IPS-15b (cell line): Measurements from ENCODE around the gene ARL8A.
"Not testable (repeated sequence)": the region's sequence is repeated elsewhere in the genome, so short reads cannot be mapped to it uniquely, and the experiment has no call there.

Experiments
- H3K27me3 ChIP-seq: one replicate; pipeline ENCODE4 v1.6.1; 2013; ENCODE audit warnings: low read length; ENCODE audit not compliant: control insufficient read depth, insufficient read depth
- H3K36me3 ChIP-seq: one replicate; pipeline ENCODE4 v1.6.1; 2013; ENCODE audit warnings: low read length; ENCODE audit not compliant: control insufficient read depth, insufficient read depth
- H3K4me1 ChIP-seq: one replicate; pipeline ENCODE4 v1.6.1; 2013; ENCODE audit warnings: mild to moderate bottlenecking, low read length; ENCODE audit not compliant: control insufficient read depth, insufficient read depth
- H3K4me3 ChIP-seq: one replicate; pipeline ENCODE4 v1.5.1; 2013; ENCODE audit warnings: low read depth, low read length
- H3K9ac ChIP-seq: one replicate; pipeline ENCODE4 v1.6.1; 2013; ENCODE audit warnings: low read depth, mild to moderate bottlenecking, low read length
- H3K9me3 ChIP-seq: one replicate; pipeline ENCODE4 v1.6.1; 2013; ENCODE audit warnings: mild to moderate bottlenecking, low read length; ENCODE audit not compliant: control insufficient read depth, insufficient read depth

Gene ARL8A

GRCh38 chr1:202168861-202169260 lies 24.3 kb upstream of the ARL8A start:
- Histone ChIP-seq H3K36me3 (no peaks in the 10 kb centered on the region), H3K4me3 (no peak overlapping the region), H3K9me3 (no peaks in the 10 kb centered on the region), H3K9ac (no peak overlapping the region), H3K4me1 (peaks cover 8% of the 10 kb centered on the region), H3K27me3 (no peaks in the 10 kb centered on the region)

DNA sequence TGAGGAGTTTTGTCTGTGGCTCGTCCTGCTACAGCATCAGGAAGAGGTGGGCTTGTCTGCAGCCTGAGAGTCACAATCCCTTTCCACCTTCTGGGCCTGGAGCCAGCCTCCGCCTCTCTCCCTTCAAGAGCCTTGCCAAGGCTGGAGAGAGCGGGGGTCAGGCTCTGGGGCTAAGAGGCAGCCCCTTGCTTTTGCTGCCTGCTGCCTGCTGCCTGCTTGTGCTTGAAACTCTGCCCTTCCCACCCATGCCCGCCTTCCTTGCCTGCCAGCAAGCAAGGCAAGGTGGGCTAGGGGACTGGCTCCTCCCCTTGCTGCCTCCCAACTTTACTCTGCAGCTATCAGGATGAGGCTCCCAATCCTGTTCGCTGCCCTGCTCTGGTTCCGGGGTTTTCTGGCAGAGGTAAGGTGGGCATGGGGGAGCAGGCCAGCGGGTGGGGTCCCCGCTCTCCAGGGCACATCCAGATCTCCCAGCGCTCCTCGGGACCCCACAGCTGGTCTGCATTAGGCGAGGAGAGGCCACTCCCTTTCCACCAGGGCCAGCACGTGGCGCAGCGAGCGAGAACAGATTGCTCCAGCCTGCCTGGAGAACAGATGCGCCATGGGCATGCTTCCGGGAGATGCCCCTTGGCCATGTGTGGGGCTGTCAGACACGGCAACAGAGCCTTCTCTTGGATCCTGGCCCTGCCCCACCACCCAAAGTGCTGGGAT lies 23.3 kb upstream of the ARL8A start:
- H3K36me3 ChIP-seq, result no peaks in the 10 kb centered on the region
- no peaks in the 10 kb centered on the region for H3K27me3 ChIP-seq
- no peak overlapping the region for H3K9ac ChIP-seq
- H3K4me1 ChIP-seq, result peaks cover 8% of the 10 kb centered on the region
- no peak overlapping the region for H3K4me3 ChIP-seq
- no peaks in the 10 kb centered on the region for H3K9me3 ChIP-seq

DNA sequence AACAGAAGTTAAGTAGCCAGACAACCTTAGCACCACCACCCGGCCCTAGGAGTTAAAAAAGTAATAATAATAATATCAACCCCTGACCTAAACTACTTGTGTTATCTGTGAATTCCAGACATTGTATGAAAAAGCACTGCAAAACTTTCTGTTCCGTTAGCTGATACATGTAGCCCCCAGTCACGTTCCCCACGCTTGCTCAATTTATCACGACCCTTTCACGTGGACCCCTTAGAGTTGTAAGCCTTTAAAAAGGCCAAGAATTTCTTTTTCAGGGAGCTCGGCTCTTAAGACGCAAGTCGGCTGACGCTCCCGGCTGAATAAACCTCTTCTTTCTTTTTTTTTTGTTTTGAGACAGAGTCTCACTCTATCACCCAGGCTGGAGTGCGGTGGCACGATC lies 22.5 kb upstream of the ARL8A start:
- not testable (repeated sequence) for H3K4me3 ChIP-seq, H3K27me3 ChIP-seq, H3K9me3 ChIP-seq, H3K36me3 ChIP-seq, H3K9ac ChIP-seq
- peaks cover 13% of the 10 kb centered on the region for H3K4me1 ChIP-seq

GRCh38 chr1:202165942-202166843 lies 21.7 kb upstream of the ARL8A start:
- H3K27me3 ChIP-seq, result no peaks in the 10 kb centered on the region
- no peak overlapping the region for H3K4me3 ChIP-seq
- H3K36me3 ChIP-seq, result no peaks in the 10 kb centered on the region
- peaks cover 13% of the 10 kb centered on the region for H3K4me1 ChIP-seq
- no peaks in the 10 kb centered on the region for H3K9me3 ChIP-seq
- H3K9ac ChIP-seq, result peak overlapping the region; percentile 1

- Histone ChIP-seq H3K4me1 (peaks cover 13% of the 10 kb centered on the region), H3K4me3 (no peak overlapping the region)
Measured at GRCh38 chr1:202165267-202165941, 20.9 kb upstream of the ARL8A start.

DNA sequence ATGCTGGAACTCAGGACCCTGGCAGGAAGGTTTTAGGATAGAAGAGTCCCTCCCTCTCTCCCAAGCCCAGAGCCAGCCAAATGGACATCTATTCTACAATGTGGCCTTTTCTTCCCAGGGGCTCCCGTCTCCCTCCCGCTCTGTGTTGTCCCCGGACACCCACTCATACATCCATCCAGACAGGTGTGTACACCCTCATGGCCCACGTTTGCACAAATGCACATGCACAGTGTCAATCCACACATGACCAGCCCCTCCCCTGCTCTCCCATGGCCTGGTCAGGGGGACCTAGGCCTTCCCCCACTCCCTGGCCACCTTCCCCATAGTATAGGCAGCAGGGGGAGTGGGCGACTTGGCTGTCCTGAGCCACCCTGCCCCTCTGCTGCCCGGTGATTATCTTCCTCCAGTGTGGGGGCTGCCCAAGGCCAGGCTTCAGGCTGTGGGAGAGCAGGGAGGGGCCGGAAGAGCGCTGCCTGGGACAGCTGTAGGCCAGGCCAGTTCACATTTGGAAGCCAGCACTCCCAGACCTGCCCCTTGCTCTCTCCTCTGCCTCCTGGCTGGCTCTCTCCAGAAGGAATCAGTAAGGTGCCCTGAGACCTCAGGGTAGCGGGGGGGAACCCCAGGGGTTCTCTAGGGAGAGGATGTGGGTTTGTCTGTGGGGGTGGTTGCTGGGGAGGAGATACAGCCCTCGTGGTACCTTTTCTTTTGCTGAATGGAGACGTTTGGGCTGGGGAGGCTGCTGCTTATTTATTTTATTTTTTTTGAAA lies 19.9 kb upstream of the ARL8A start:
- Histone ChIP-seq H3K36me3 (no peaks in the 10 kb centered on the region), H3K4me3 (no peak overlapping the region), H3K9ac (no peak overlapping the region), H3K9me3 (no peaks in the 10 kb centered on the region), H3K27me3 (no peaks in the 10 kb centered on the region), H3K4me1 (peaks cover 16% of the 10 kb centered on the region)

More at GRCh38 chr1:202165267-202165941, 20.9 kb upstream of the ARL8A start:
- no peaks in the 10 kb centered on the region for H3K9me3 ChIP-seq
- H3K36me3 ChIP-seq, result no peaks in the 10 kb centered on the region
- H3K9ac ChIP-seq, result peak overlapping the region; percentile 1
- no peaks in the 10 kb centered on the region for H3K27me3 ChIP-seq

- H3K9me3 ChIP-seq, result no peaks in the 10 kb centered on the region
- no peak overlapping the region for H3K4me3 ChIP-seq
- no peaks in the 10 kb centered on the region for H3K27me3 ChIP-seq
- peaks cover 20% of the 10 kb centered on the region for H3K4me1 ChIP-seq
- H3K36me3 ChIP-seq, result no peaks in the 10 kb centered on the region
- H3K9ac ChIP-seq, result no peak overlapping the region
Measured at GRCh38 chr1:202163281-202164270, 19.0 kb upstream of the ARL8A start.

- Histone ChIP-seq H3K27me3 (no peaks in the 10 kb centered on the region), H3K9me3 (no peaks in the 10 kb centered on the region), H3K36me3 (no peaks in the 10 kb centered on the region), H3K9ac (peak overlapping the region; percentile 18), H3K4me3 (no peak overlapping the region), H3K4me1 (peaks cover 20% of the 10 kb centered on the region)
Measured at GRCh38 chr1:202162418-202163280, 18.1 kb upstream of the ARL8A start.

GRCh38 chr1:202162047-202162417 lies 17.5 kb upstream of the ARL8A start:
- Histone ChIP-seq H3K9me3 (no peaks in the 10 kb centered on the region), H3K4me1 (peaks cover 20% of the 10 kb centered on the region), H3K9ac (peak overlapping the region; percentile 18), H3K27me3 (no peaks in the 10 kb centered on the region), H3K4me3 (no peak overlapping the region), H3K36me3 (no peaks in the 10 kb centered on the region)
